GM23338 (cell line): ENCODE data around the gene CENPV.

Source experiments
- CREB1 ChIP-seq: fragments of 250-450 bp; sonication (Bioruptor Pico); IDR thresholded peaks from 2 replicates; pipeline ENCODE4 v1.5.0; 2020; ENCODE audit warnings: low read depth, mild to moderate bottlenecking, moderate library complexity
- CTCF ChIP-seq, 2 experiments: fragments of 200-600 bp in 1 of 2; sonication (generic) in 1 of 2; conservative IDR thresholded peaks; 2 replicates each; pipeline versions ENCODE4 v1.5.1 to v1.6.1; 2016 to 2017; ENCODE audit warnings: antibody characterized with exemption in 2 of 2, low read depth in 2 of 2, mild to moderate bottlenecking in 2 of 2, moderate library complexity in 1 of 2
- EZH2 ChIP-seq: fragments of 200-600 bp; sonication (generic); IDR thresholded peaks from one replicate; pipeline ENCODE4 v1.8.0; 2017; ENCODE audit warnings: antibody characterized with exemption, mild to moderate bottlenecking, low read depth; ENCODE audit not compliant: unreplicated experiment
- EZH2phosphoT487 ChIP-seq: fragments of 200-600 bp; sonication (generic); IDR thresholded peaks from one replicate; pipeline ENCODE4 v1.8.1; 2018; ENCODE audit warnings: antibody characterized with exemption; ENCODE audit not compliant: unreplicated experiment
- JUNB ChIP-seq: IDR thresholded peaks from one replicate; pipeline ENCODE4 v1.6.1; 2016; ENCODE audit warnings: antibody characterized with exemption; ENCODE audit not compliant: unreplicated experiment
- POLR2AphosphoS5 ChIP-seq: IDR thresholded peaks from 2 replicates; pipeline ENCODE4 v1.6.1; 2016; ENCODE audit warnings: antibody characterized with exemption, low read depth
- STAT1 ChIP-seq: IDR thresholded peaks from one replicate; pipeline ENCODE4 v1.6.1; 2016; ENCODE audit warnings: antibody characterized with exemption; ENCODE audit not compliant: unreplicated experiment
- ZNF114 ChIP-seq: fragments of 250-450 bp; sonication (Bioruptor Pico); IDR thresholded peaks from 2 replicates; pipeline ENCODE4 v1.5.0; 2020; ENCODE audit warnings: mild to moderate bottlenecking, moderate library complexity
- TF ChIP-seq, protein P1 (sequence below): IDR thresholded peaks from 2 replicates; pipeline ENCODE4 v1.6.1; 2016; ENCODE audit warnings: antibody characterized with exemption
- TF ChIP-seq, protein P2 (sequence below): IDR thresholded peaks from one replicate; pipeline ENCODE4 v1.6.1; 2018; ENCODE audit warnings: antibody characterized with exemption; ENCODE audit not compliant: unreplicated experiment

GRCh38 chr17:16325964-16326363 is 27.3 kb downstream of the CENPV start:
- TF ChIP-seq EZH2phosphoT487 (no peak), POLR2AphosphoS5 (no peak), EZH2 (no peak), CTCF (conservative IDR thresholded peaks at IDR 0.05; ENCODE audit: low read depth in 2 of 2) (no peak), CREB1 (CRISPR knock-in tag) (no peak), STAT1 (no peak), ZNF114 (CRISPR knock-in tag) (no peak), JUNB (no peak)
- TF ChIP-seq, protein P1, sequence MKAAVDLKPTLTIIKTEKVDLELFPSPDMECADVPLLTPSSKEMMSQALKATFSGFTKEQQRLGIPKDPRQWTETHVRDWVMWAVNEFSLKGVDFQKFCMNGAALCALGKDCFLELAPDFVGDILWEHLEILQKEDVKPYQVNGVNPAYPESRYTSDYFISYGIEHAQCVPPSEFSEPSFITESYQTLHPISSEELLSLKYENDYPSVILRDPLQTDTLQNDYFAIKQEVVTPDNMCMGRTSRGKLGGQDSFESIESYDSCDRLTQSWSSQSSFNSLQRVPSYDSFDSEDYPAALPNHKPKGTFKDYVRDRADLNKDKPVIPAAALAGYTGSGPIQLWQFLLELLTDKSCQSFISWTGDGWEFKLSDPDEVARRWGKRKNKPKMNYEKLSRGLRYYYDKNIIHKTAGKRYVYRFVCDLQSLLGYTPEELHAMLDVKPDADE = no peak
- TF ChIP-seq, protein P2, sequence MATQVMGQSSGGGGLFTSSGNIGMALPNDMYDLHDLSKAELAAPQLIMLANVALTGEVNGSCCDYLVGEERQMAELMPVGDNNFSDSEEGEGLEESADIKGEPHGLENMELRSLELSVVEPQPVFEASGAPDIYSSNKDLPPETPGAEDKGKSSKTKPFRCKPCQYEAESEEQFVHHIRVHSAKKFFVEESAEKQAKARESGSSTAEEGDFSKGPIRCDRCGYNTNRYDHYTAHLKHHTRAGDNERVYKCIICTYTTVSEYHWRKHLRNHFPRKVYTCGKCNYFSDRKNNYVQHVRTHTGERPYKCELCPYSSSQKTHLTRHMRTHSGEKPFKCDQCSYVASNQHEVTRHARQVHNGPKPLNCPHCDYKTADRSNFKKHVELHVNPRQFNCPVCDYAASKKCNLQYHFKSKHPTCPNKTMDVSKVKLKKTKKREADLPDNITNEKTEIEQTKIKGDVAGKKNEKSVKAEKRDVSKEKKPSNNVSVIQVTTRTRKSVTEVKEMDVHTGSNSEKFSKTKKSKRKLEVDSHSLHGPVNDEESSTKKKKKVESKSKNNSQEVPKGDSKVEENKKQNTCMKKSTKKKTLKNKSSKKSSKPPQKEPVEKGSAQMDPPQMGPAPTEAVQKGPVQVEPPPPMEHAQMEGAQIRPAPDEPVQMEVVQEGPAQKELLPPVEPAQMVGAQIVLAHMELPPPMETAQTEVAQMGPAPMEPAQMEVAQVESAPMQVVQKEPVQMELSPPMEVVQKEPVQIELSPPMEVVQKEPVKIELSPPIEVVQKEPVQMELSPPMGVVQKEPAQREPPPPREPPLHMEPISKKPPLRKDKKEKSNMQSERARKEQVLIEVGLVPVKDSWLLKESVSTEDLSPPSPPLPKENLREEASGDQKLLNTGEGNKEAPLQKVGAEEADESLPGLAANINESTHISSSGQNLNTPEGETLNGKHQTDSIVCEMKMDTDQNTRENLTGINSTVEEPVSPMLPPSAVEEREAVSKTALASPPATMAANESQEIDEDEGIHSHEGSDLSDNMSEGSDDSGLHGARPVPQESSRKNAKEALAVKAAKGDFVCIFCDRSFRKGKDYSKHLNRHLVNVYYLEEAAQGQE = no peak
